Peyer's patch (tissue), 4 donors: ENCODE measurements around the gene DSN1.

Source experiments
- POLR2A ChIP-seq, 2 donors: fragments of 450-650 bp; IDR thresholded peaks; one replicate each; pipeline ENCODE4 v1.5.1; 2017; ENCODE audit warnings: antibody characterized with exemption in 2 of 2, mild to moderate bottlenecking in 2 of 2, moderate library complexity in 2 of 2
- TF ChIP-seq, protein P1 (sequence below), 6 experiments: fragments of 450-650 bp in 4 of 6; fragments of 200-600 bp in 2 of 6; sonication (generic) in 1 of 6; IDR thresholded peaks; one replicate each; pipeline ENCODE4 v1.5.1; 2017 to 2019; ENCODE audit warnings: antibody characterized with exemption in 6 of 6, mild to moderate bottlenecking in 3 of 6, moderate library complexity in 1 of 6

DNA sequence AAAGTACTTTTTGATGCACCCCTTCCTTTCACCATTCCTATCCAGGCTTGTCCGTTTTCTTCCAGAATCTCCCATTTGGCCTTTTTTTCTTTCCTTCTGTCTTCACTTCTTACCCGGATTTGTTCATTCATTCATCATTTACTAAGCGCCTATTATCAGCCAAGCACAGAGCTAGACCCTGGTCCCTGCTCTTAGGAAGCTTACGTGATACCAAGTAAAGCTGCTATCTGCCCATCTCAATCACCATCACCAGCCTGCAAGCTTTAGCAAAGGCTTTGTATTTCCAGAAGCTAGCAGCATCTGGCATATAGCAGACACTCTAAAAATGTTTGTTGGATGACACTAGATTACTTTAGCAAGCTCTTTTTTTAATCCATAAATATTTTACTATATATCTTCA lies 32.5 kb downstream of the DSN1 start:
- TF ChIP-seq, protein P1, sequence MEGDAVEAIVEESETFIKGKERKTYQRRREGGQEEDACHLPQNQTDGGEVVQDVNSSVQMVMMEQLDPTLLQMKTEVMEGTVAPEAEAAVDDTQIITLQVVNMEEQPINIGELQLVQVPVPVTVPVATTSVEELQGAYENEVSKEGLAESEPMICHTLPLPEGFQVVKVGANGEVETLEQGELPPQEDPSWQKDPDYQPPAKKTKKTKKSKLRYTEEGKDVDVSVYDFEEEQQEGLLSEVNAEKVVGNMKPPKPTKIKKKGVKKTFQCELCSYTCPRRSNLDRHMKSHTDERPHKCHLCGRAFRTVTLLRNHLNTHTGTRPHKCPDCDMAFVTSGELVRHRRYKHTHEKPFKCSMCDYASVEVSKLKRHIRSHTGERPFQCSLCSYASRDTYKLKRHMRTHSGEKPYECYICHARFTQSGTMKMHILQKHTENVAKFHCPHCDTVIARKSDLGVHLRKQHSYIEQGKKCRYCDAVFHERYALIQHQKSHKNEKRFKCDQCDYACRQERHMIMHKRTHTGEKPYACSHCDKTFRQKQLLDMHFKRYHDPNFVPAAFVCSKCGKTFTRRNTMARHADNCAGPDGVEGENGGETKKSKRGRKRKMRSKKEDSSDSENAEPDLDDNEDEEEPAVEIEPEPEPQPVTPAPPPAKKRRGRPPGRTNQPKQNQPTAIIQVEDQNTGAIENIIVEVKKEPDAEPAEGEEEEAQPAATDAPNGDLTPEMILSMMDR (IDR thresholded peaks at IDR 0.05) = no peak
- TF ChIP-seq POLR2A (IDR thresholded peaks at IDR 0.05) = no peak
